ENCODE data around the gene RHOBTB3.
"Not testable (repeated sequence)": the region's sequence is repeated elsewhere in the genome, so short reads cannot be mapped to it uniquely, and the experiment has no call there.

The RHOBTB3 gene

DNA sequence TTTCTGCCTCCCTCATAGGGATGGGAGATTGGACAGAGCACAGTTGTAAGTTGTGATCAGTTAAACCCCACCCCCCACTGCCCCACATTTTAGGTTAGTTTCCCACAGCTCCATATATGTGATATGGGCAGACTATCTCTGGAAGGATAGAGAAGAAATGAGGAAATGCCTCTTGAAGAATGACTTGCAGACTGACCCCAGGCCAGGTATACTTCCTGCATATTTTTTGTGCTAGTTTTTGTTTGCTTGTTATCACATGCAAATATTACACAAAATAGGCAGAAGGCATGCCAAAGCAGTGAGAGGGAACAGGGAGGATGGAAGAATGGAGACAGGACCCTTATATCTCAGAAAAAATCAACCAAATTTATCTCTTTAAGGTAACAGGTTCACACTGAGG lies 101.5 kb downstream of the RHOBTB3 start:
- DNase-seq (ENCODE audit: insufficient read length, low spot score), result no peak
- no peak for FAIRE-seq
- TF ChIP-seq, protein P1, sequence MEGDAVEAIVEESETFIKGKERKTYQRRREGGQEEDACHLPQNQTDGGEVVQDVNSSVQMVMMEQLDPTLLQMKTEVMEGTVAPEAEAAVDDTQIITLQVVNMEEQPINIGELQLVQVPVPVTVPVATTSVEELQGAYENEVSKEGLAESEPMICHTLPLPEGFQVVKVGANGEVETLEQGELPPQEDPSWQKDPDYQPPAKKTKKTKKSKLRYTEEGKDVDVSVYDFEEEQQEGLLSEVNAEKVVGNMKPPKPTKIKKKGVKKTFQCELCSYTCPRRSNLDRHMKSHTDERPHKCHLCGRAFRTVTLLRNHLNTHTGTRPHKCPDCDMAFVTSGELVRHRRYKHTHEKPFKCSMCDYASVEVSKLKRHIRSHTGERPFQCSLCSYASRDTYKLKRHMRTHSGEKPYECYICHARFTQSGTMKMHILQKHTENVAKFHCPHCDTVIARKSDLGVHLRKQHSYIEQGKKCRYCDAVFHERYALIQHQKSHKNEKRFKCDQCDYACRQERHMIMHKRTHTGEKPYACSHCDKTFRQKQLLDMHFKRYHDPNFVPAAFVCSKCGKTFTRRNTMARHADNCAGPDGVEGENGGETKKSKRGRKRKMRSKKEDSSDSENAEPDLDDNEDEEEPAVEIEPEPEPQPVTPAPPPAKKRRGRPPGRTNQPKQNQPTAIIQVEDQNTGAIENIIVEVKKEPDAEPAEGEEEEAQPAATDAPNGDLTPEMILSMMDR (IDR thresholded peaks at IDR 0.05; ENCODE audit: insufficient read depth, missing control alignments), result no peak

DNA sequence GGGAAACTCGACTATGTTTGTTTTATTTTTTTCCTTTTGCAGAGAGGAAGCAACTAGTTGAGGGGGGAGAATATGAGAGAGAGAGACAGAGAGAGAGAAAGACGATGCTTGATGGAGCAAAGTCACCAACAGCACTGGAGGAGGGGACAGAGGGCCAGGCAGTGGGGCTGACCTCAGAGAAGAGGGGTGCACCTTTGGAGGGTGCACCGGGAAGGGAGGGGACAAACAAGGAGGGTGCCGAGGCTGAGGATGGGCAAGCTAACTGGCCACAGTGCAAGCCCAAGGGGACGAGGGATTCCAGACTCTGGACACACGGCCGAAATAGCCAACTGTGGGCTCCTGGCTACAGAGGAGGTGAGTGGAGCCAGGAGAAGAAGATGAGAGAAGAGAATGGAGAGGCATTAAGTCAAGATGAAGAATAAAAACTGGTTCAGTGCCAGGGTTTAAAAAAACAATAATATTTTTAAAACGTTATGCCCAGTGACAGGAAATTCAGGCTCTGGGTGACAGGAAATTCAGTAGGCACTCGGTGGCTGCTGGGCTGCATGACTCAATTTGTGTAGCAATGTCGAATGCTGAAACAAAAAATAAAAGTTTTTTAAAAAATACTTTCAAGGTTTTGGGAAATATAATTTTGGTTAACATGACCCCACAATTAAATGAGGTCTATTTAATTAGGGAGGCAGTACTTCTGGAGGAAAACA lies 104.7 kb downstream of the RHOBTB3 start:
- TF ChIP-seq, protein P1 (IDR thresholded peaks at IDR 0.05; ENCODE audit: insufficient read depth, missing control alignments), result no peak
- no peak for FAIRE-seq
- no peak for DNase-seq (ENCODE audit: insufficient read length, low spot score)

DNA sequence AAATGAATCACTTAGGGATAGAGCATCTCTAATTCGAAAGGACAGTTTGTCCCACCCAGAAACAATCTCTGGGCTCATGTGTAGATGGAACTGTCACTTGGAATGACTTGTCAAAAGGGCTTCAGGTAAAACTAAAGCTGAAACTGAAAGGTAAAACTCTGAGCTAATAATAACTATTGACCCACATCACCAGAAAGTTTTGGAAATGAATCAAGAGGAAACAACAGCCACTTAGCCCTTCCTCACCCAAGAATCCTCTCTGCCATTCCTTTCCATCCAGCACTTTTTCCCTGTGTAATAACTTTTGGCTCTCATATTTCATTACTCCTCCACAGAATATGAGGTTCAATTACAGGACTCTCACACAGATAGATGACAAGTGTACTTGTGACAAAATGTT lies 105.4 kb downstream of the RHOBTB3 start:
- no peak for FAIRE-seq
- TF ChIP-seq, protein P1 (IDR thresholded peaks at IDR 0.05; ENCODE audit: insufficient read depth, missing control alignments), result no peak
- DNase-seq (ENCODE audit: insufficient read length, low spot score), result no peak

DNA sequence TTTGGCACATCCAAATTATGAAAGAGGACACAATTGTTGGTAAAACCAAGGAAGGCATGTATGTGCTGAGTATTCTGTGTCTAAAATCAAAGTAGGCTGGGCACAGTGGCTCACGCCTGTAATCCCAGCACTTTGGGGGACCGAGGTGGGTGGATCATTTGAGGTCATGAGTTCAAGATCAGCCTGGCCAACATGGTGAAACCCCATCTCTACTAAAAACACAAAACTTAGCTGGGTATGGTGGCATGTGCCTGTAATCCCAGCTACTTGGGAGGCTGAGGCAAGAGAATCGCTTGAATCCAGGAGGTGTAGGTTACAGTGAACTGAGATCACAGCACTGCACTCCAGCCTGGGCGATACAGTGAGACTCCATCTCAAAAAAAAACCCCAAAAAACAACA lies 105.8 kb downstream of the RHOBTB3 start:
- not testable (repeated sequence) for DNase-seq (ENCODE audit: insufficient read length, low spot score); FAIRE-seq

DNA sequence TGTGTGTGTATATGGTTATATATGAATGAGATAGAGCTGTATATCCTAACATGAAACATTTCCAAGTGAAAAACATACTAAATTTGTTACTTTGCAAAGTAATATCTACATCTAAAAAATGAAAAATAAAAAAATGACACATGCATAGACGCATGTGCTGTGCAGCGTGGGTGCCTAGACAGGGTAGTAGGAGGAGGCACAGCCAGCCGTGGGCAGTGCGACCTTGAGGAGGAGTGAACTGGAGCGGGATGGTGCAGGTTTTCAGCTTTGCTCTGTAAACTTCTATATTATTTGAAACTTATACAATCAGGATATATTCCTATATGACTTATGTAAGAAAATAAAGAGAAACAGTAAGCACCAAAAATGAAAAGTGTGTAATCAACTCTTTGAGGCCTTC lies 106.4 kb downstream of the RHOBTB3 start:
- FAIRE-seq (no peak), DNase-seq (ENCODE audit: insufficient read length, low spot score) (no peak)
- TF ChIP-seq, protein P1 (IDR thresholded peaks at IDR 0.05; ENCODE audit: insufficient read depth, missing control alignments), result no peak

DNA sequence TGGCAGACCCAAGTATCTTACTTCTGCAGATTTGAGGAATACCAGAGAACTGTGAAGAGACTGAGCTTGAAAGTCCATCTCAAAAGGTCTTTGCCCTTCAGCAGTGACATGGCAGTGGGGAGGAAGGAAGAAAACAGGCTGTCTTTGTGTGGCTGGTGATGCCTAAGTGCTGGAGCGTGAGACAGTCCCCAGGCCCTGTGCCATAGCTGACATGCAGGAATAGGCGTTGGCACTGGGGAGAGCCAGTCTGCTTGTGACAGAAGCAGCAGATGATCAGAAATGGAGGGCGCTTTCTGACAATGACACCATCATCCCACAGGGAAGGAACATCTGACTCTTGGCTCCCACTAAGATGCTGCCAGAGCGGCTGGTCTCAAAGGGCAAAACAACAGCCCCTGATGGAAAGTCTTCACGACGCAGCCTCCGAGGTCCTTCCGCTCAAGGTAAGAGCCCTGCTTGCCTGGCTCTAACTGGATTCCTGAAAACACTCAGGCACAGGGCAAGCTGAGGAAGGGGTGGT lies 106.9 kb downstream of the RHOBTB3 start:
- TF ChIP-seq, protein P1 (IDR thresholded peaks at IDR 0.05; ENCODE audit: insufficient read depth, missing control alignments), result no peak
- DNase-seq (ENCODE audit: insufficient read length, low spot score), result no peak
- no peak for FAIRE-seq

DNA sequence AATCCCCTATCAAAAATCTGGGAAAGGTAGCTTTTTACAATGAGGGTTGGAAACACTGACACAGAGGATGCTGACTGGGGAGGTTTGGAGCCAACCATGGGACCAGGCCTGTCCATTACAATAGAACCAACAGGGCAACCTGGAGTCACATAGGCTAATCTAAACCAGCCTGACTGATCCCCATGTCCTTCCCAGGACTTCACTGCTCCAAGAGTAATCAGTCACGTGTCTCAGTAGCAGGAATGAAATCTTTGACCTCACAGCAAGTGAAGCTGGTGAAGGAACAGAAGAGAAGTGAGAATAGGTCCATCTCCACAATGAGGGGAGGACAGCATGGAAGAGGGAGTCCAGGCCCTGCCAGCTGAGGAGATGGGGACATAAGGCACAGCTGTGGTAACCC lies 107.4 kb downstream of the RHOBTB3 start:
- FAIRE-seq (no peak), DNase-seq (ENCODE audit: insufficient read length, low spot score) (no peak)
- TF ChIP-seq, protein P1 (IDR thresholded peaks at IDR 0.05; ENCODE audit: insufficient read depth, missing control alignments), result no peak

All from D721Med (cell line).